Duodenal mucosa (tissue), 2 donors: ENCODE data around the gene RGS16.
A peak's percentile ranks its signal among the peaks of the same experiment; 100 is the strongest.

Experiments
- H3K27ac ChIP-seq: one replicate; pipeline ENCODE4 v1.7.0; 2013; ENCODE audit warnings: low read depth, low read length
- H3K27me3 ChIP-seq, 2 donors: one replicate each; pipeline ENCODE4 v1.7.0; 2013; ENCODE audit warnings: low read length in 2 of 2, control low read depth in 1 of 2; ENCODE audit not compliant: insufficient read depth in 2 of 2, control insufficient read depth in 1 of 2
- H3K36me3 ChIP-seq, 2 donors: one replicate each; pipeline ENCODE4 v1.7.0; 2013; ENCODE audit warnings: low read length in 2 of 2, control low read depth in 1 of 2; ENCODE audit not compliant: insufficient read depth in 2 of 2, control insufficient read depth in 1 of 2
- H3K4me1 ChIP-seq, 2 donors: one replicate each; pipeline ENCODE4 v1.7.0; 2013; ENCODE audit warnings: low read length in 2 of 2, control low read depth in 1 of 2; ENCODE audit not compliant: insufficient read depth in 2 of 2, control insufficient read depth in 1 of 2
- H3K4me3 ChIP-seq, 2 donors: one replicate each; pipeline ENCODE4 v1.7.0; 2013; ENCODE audit warnings: low read length in 2 of 2, low read depth in 1 of 2
- H3K9ac ChIP-seq, 2 donors: one replicate each; pipeline ENCODE4 v1.7.0; 2013; ENCODE audit warnings: low read length in 2 of 2, low read depth in 1 of 2
- H3K9me3 ChIP-seq, 2 donors: one replicate each; pipeline ENCODE4 v1.7.0; 2013; ENCODE audit warnings: low read length in 2 of 2, control low read depth in 1 of 2; ENCODE audit not compliant: control insufficient read depth in 1 of 2

The RGS16 gene

DNA sequence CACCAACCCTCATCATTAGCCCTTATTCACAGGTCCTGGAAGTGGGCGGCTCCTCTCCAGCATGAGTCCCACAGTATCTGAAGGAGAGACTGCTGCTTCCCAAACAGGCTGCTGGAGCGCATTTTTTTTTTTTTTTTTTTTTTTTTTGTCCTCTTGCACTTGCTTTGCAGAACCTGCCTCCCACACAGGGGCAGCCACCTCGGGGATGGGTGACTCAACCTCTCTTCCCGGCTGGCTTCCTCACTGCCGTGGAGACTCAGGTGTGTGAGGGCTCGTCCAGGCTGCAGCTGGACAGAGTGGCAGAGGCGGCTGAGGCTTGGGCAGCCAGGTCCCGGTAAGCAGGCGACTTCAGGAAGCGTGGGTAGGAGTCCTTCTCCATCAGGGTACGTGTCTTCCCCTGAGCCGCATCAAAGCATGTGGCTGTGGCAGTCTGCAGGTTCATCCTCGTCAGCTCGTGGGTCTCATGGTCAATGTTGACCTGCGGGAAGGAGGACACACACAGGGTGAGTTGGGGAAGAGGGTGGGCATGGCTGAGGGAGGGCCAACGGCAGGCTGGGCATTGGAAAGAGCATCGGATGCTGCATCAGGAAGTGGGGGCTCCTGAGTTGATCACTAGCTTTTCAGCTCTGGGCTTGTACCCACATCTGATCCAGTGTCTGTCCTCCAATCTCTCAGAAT lies 4.0 kb downstream of the RGS16 start:
- Histone ChIP-seq H3K4me3 (no peak overlapping the region), H3K9ac (no peak overlapping the region), H3K36me3 (peaks cover 0 to 7% of the 10 kb centered on the region in 2 donors), H3K27ac (no peak overlapping the region), H3K4me1 (peaks cover 18 to 23% of the 10 kb centered on the region in 2 donors), H3K27me3 (no peaks in the 10 kb centered on the region), H3K9me3 (no peaks in the 10 kb centered on the region)

DNA sequence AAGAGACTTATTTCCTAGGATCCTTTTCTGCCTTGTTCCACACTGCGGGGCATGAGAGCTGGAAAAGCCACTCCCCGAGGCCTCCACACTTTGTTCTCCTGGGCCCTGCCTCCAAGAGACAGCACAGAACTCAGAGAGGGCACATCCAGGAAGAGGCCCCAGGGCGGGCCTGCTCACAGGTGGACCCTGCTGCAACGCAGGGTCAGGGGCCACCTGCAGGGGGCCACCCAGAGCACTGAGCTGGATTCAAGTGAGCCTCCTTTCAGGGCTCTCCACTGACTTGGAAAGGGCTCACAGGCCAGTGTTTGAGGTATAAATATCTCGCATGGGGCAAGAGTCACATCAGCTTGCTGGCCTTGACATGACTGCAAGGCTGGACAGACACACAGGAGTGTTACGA lies 4.8 kb downstream of the RGS16 start:
- H3K36me3 ChIP-seq: peaks cover 0 to 7% of the 10 kb centered on the region in 2 donors
- H3K9me3 ChIP-seq: no peaks in the 10 kb centered on the region
- no peak overlapping the region for H3K27ac ChIP-seq
- H3K4me1 ChIP-seq: peaks cover 14 to 20% of the 10 kb centered on the region in 2 donors
- H3K9ac ChIP-seq: no peak overlapping the region
- no peak overlapping the region for H3K4me3 ChIP-seq
- no peaks in the 10 kb centered on the region for H3K27me3 ChIP-seq

DNA sequence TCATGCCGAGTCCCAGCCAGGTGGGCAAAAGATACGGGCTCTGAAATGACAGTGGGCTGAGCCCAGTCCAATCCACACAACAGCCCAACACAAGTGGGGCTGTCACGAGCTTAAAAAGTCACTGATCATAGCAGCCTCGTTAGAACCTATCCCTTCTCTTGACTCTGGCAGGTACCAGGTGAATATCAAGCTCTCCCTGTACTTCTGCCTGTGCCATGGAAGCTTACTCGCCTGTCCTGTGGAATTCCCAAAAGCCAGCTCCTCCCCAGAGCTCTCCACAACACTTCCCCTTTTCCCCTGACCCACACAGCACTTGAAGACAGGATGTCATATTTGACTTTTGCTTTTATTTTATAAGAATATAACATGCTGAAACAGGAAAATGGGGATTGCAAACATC lies 5.9 kb downstream of the RGS16 start:
- Histone ChIP-seq H3K9ac (no peak overlapping the region), H3K9me3 (no peaks in the 10 kb centered on the region), H3K4me3 (no peak overlapping the region), H3K27ac (no peak overlapping the region), H3K36me3 (peaks cover 0 to 7% of the 10 kb centered on the region in 2 donors), H3K27me3 (no peaks in the 10 kb centered on the region), H3K4me1 (peaks cover 8 to 12% of the 10 kb centered on the region in 2 donors)

DNA sequence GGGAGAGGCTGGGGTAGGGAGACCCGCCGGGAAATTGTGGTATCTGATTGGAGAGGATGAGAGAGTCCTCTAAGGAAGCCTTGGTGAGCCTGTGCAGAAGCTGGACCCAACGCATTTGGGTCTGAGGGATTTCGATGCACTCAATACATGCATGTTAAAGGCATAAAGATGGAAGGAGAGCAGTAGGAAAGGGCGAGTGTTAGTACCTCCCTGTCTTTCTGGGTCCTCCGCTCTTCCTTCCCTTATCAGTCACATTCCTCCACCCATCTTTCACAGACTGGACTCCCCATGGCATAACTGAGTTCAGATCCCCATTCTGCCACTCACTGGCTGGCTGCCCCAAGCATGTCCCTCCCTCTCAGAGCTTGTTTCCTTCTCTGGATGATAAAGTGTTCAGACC lies 7.3 kb downstream of the RGS16 start:
- Histone ChIP-seq H3K4me1 (peaks cover 3 to 5% of the 10 kb centered on the region in 2 donors), H3K27me3 (no peaks in the 10 kb centered on the region), H3K4me3 (no peak overlapping the region), H3K9me3 (no peaks in the 10 kb centered on the region), H3K27ac (no peak overlapping the region), H3K36me3 (peaks cover 0 to 7% of the 10 kb centered on the region in 2 donors), H3K9ac (no peak overlapping the region)

DNA sequence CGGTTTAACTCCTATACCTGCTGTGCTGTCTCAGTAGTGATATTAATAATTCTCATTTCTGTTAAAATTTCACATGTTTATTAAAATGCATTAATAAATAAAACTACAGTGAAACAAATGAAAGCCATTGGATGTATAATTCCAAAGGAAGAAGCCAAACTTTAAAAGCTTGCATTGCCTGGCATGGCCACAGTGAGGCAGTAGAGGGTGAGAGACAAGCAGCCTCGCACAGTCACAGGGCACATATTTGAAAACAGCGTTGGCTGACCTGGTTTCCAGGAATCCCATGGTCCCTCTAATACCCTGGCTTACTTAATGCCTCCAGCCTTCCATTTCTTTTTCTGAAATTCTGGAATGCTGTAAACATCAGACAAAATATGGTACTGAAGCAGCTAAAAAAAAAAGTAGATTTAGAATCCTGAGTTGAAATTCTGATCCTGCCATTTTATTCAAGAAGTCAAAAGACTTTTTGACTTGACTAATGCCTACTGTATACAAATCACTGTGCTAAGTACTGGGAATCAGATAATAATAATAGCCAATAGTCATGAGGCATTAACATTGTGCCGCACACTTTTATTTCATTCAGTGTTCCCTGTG lies 8.4 kb downstream of the RGS16 start:
- Histone ChIP-seq H3K27ac (no peak overlapping the region), H3K4me1 (peaks cover 0 to 3% of the 10 kb centered on the region in 2 donors)

DNA sequence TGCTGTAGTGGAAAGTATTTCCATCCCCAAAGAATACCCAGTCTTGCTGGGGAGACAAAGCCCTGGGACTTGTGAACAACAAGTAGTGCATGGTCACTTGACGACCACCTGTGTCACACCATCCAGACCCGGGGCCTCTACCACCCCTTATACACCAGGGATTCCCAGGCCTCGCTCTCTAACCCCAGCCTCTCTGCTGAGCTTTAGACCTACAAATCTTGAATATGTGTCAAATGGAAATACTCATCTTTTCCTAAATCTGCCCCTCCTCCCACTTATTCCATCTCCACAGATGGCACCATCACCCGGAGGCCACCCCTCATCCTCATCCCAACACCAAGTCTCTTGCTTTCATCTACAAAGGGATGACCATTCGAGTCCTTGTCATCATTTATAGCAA lies 14.3 kb downstream of the RGS16 start:
- Histone ChIP-seq H3K9ac (no peak overlapping the region), H3K4me1 (peaks cover 11 to 21% of the 10 kb centered on the region in 2 donors), H3K27me3 (no peaks in the 10 kb centered on the region), H3K9me3 (no peaks in the 10 kb centered on the region), H3K4me3 (no peak overlapping the region), H3K27ac (no peak overlapping the region), H3K36me3 (peaks cover 0 to 10% of the 10 kb centered on the region in 2 donors)

More for the DNA sequence above, 8.4 kb downstream of the RGS16 start:
- Histone ChIP-seq H3K4me3 (no peak overlapping the region), H3K27me3 (no peaks in the 10 kb centered on the region), H3K36me3 (peaks cover 0 to 5% of the 10 kb centered on the region in 2 donors), H3K9me3 (no peaks in the 10 kb centered on the region), H3K9ac (no peak overlapping the region)

DNA sequence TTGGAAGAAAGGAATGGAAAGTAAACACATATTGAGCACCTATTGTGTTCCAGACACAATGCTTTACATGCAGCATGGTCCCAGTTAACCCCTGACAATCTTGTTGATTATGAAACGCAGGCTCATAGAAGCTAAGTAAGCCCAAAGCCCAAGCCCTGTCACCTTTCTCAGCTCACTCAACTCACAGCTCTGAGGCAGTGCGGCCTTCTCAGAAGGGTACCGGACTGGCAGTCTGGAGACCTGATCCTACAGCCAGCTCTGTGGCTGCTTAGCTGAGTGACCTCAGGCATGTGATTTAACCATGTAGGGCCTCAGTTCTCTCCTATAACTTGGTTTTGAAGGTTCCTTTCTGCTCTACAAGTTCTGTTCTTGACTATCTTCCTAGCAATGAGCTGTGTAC lies 14.7 kb downstream of the RGS16 start:
- peaks cover 15 to 25% of the 10 kb centered on the region in 2 donors for H3K4me1 ChIP-seq
- H3K27ac ChIP-seq: peak overlapping the region; percentile 89
- H3K4me3 ChIP-seq: peak overlapping the region; percentile 77 to 89
- peak overlapping the region in 1 of 2 donors; percentile 86 for H3K9ac ChIP-seq
- no peaks in the 10 kb centered on the region for H3K27me3 ChIP-seq
- H3K9me3 ChIP-seq: no peaks in the 10 kb centered on the region
- peaks cover 2 to 10% of the 10 kb centered on the region in 2 donors for H3K36me3 ChIP-seq

DNA sequence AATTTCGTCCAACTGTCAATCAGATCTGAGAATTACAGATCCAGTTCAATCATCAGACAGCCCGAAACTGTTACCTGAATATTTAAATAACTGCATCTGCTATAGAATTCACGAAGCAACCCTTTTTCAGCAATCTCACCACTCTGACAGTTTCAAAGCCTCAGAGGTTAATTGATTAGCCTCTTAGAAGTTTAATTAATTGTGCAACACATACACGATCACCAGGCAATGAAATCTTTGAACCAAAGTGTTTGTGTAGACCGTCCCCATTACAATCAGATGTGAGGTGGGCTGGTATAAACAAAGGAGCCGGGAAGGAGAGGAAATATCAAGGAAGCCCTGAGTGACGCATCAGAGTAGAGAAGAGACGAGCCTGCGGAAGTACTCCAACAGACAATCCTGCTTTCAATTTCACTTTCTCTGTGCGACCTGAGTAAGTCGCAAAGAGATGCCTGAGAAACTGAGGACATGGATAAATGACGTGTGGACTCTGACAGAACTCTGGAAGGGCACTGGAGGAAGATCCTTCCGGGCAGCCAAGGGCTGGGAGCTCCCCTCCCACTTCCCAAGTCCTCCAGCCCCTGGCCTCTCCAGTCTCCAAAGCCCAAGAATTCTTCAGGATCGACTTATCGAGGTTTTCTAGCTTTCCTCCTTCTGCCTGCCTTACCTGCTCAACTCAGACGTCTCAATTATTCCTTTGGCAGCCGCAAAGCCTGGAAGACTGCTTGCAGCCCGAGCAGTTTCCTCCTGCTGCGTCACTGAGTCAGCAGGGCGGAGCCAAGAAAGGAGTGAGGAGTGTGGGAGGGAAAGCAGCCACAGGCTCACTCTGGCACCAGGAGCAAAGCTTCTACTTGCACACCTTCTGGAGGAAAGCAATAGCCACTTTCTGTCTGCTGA lies 15.4 kb downstream of the RGS16 start, which contains the start of gene RNASEL:
Gene RNASEL (minus strand): TSS at position 757 of the 897 bp plus-strand sequence. CDS start 2,450 bp downstream, outside the sequence.
- H3K36me3 ChIP-seq: peaks cover 5 to 10% of the 10 kb centered on the region in 2 donors
- peak within 1 kb of the TSS; percentile 89 for H3K27ac ChIP-seq
- H3K4me1 ChIP-seq: peaks cover 19 to 32% of the 10 kb centered on the region in 2 donors
- peak within 1 kb of the TSS; percentile 77 to 89 for H3K4me3 ChIP-seq
- no peaks in the 10 kb centered on the region for H3K9me3 ChIP-seq
- peak within 1 kb of the TSS; percentile 71 to 86 for H3K9ac ChIP-seq
- H3K27me3 ChIP-seq: no peaks in the 10 kb centered on the region

DNA sequence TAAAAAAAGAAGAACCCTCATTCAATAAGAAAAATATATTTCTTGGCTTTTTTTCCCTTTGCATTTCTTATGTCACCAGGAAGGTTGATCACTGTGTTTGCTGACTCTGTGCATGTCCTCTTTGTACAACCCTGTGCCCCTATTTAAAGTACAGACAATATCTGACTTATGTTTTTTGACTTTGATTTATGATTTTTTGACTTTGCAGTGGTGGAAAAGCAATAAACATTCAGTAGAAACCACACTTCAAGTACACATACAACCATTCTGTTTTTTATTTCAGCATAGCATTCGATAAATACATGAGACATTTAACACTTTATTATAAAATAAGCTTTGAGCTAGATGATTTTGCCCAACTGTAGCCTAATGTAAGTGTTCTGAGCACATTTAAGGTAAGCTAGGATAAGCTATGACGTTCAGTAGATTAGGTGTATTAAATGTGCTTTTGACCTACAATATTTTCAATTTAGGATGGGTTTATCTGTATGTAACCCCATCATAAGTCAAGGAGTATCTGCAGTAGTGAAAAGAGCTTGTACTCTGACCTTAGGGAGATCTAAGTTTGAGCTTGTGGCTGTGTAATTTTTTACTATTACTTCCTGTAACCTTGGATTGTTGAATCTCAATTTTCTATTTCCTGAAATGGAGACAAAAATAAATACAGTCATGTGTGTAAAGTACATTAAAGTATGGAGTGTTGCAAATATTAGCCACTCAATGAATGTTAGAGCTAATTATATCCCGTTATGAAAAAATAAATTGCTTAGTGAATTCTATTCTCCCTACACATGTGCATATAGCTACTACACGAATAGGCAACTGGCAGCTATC lies 16.3 kb downstream of the RGS16 start:
- Histone ChIP-seq H3K27ac (peak overlapping the region; percentile 89), H3K9me3 (no peaks in the 10 kb centered on the region), H3K9ac (peak overlapping the region; percentile 71 to 86), H3K36me3 (peaks cover 8 to 11% of the 10 kb centered on the region in 2 donors), H3K27me3 (no peaks in the 10 kb centered on the region), H3K4me1 (peaks cover 19 to 33% of the 10 kb centered on the region in 2 donors), H3K4me3 (peak overlapping the region; percentile 77 to 89)
